Measurements from ENCODE around the gene PEX14.

- TF ChIP-seq, protein P1, sequence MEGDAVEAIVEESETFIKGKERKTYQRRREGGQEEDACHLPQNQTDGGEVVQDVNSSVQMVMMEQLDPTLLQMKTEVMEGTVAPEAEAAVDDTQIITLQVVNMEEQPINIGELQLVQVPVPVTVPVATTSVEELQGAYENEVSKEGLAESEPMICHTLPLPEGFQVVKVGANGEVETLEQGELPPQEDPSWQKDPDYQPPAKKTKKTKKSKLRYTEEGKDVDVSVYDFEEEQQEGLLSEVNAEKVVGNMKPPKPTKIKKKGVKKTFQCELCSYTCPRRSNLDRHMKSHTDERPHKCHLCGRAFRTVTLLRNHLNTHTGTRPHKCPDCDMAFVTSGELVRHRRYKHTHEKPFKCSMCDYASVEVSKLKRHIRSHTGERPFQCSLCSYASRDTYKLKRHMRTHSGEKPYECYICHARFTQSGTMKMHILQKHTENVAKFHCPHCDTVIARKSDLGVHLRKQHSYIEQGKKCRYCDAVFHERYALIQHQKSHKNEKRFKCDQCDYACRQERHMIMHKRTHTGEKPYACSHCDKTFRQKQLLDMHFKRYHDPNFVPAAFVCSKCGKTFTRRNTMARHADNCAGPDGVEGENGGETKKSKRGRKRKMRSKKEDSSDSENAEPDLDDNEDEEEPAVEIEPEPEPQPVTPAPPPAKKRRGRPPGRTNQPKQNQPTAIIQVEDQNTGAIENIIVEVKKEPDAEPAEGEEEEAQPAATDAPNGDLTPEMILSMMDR (optimal IDR thresholded peaks at IDR 0.05 in 1 of 3, IDR thresholded peaks at IDR 0.05 in 1 of 3, conservative IDR thresholded peaks at IDR 0.05 in 1 of 3; ENCODE audit: extremely low read depth in 1 of 3, insufficient read depth in 2 of 3, low read length in 3 of 3) = peak in 1 of 3 experiments; percentile 35
- TF ChIP-seq EZH2 (IDR thresholded peaks at IDR 0.05; ENCODE audit: low read length) = no peak
Observed at GRCh38 chr1:10598389-10598702, 123.6 kb downstream of the PEX14 start.

Data from keratinocyte (primary cell).